Liver (tissue), 9 donors: ENCODE measurements around the gene C1orf53. TPM values are rescaled to one million over a fixed set of nuclear protein-coding genes. Genes with fewer than 3 reads are reported as not detected.

Experiments
- DNase-seq: peaks from one replicate; pipeline ENCODE4 v3.0.0-alpha.2; 2017; ENCODE audit warnings: low spot score
- H3K27ac ChIP-seq, 2 donors: one replicate each; pipeline ENCODE4 v1.7.0; 2013; ENCODE audit warnings: inconsistent platforms in 2 of 2, low read length in 2 of 2, control low read depth in 1 of 2, low read depth in 1 of 2, mild to moderate bottlenecking in 1 of 2
- H3K27me3 ChIP-seq, 4 donors: one replicate each; pipeline versions ENCODE4 v1.6.1 to v1.7.0; 2013; ENCODE audit warnings: low read length in 3 of 4, inconsistent platforms in 1 of 4, mild to moderate bottlenecking in 1 of 4, moderate library complexity in 1 of 4; ENCODE audit not compliant: control insufficient read depth in 4 of 4, insufficient read depth in 4 of 4
- H3K36me3 ChIP-seq, 4 donors: one replicate each; pipeline versions ENCODE4 v1.6.1 to v1.7.0; 2013; ENCODE audit warnings: low read length in 3 of 4, mild to moderate bottlenecking in 3 of 4, low read depth in 1 of 4, moderate library complexity in 1 of 4; ENCODE audit not compliant: control insufficient read depth in 4 of 4, insufficient read depth in 3 of 4
- H3K4me1 ChIP-seq, 4 donors: one replicate each; pipeline versions ENCODE4 v1.6.1 to v1.7.0; 2013; ENCODE audit warnings: low read length in 3 of 4, mild to moderate bottlenecking in 3 of 4, moderate library complexity in 1 of 4; ENCODE audit not compliant: control insufficient read depth in 4 of 4, insufficient read depth in 4 of 4
- H3K4me3 ChIP-seq, 3 donors: one replicate each; pipeline versions ENCODE4 v1.6.1 to v1.7.0; 2013; ENCODE audit warnings: low read length in 3 of 3, control low read depth in 1 of 3, low read depth in 1 of 3, mild to moderate bottlenecking in 1 of 3
- H3K9ac ChIP-seq, 2 donors: one replicate each; pipeline ENCODE4 v1.7.0; 2013; ENCODE audit warnings: low read length in 2 of 2, mild to moderate bottlenecking in 2 of 2, moderate library complexity in 2 of 2, control low read depth in 1 of 2, low read depth in 1 of 2
- H3K9me3 ChIP-seq, 4 donors: one replicate each; pipeline versions ENCODE4 v1.6.1 to v1.7.0; 2013; ENCODE audit warnings: low read length in 3 of 4; ENCODE audit not compliant: control insufficient read depth in 4 of 4
- EGR1 ChIP-seq, 2 donors: IDR thresholded peaks; 2 replicates each; pipeline ENCODE4 v1.6.1; 2016 to 2018; ENCODE audit warnings: antibody characterized with exemption in 2 of 2, low read depth in 2 of 2
- FOXA1 ChIP-seq: IDR thresholded peaks from 2 replicates; pipeline ENCODE4 v1.6.1; 2016; ENCODE audit warnings: antibody characterized with exemption
- FOXA2 ChIP-seq: IDR thresholded peaks from 2 replicates; pipeline ENCODE4 v1.6.1; 2016; ENCODE audit warnings: antibody characterized with exemption
- GABPA ChIP-seq, 2 donors: IDR thresholded peaks in 1 of 2; conservative IDR thresholded peaks in 1 of 2; 2 replicates each; pipeline ENCODE4 v1.6.1; 2016; ENCODE audit warnings: antibody characterized with exemption in 2 of 2, mild to moderate bottlenecking in 1 of 2, moderate library complexity in 1 of 2
- HNF4A ChIP-seq, 2 donors: conservative IDR thresholded peaks; 2 replicates each; pipeline ENCODE4 v1.6.1; 2016; ENCODE audit warnings: antibody characterized with exemption in 2 of 2, mild to moderate bottlenecking in 2 of 2
- JUND ChIP-seq, 2 donors: IDR thresholded peaks; 2 replicates each; pipeline ENCODE4 v1.6.1; 2016; ENCODE audit warnings: antibody characterized with exemption in 2 of 2
- RAD21 ChIP-seq, 2 donors: IDR thresholded peaks; 2 replicates each; pipeline ENCODE4 v1.6.1; 2016; ENCODE audit warnings: antibody characterized with exemption in 2 of 2, mild to moderate bottlenecking in 2 of 2
- RXRA ChIP-seq, 2 donors: IDR thresholded peaks; 2 replicates each; pipeline ENCODE4 v1.6.1; 2017 to 2018; ENCODE audit warnings: antibody characterized with exemption in 2 of 2, mild to moderate bottlenecking in 1 of 2
- SP1 ChIP-seq: IDR thresholded peaks from 2 replicates; pipeline ENCODE4 v1.6.1; 2018; ENCODE audit warnings: antibody characterized with exemption, mild to moderate bottlenecking
- TAF1 ChIP-seq: conservative IDR thresholded peaks from 2 replicates; pipeline ENCODE4 v1.6.1; 2016; ENCODE audit warnings: antibody characterized with exemption, mild to moderate bottlenecking
- YY1 ChIP-seq: IDR thresholded peaks from 2 replicates; pipeline ENCODE4 v1.6.1; 2016; ENCODE audit warnings: antibody characterized with exemption, mild to moderate bottlenecking
- WGBS: extraction: QIAGEN DNeasy Blood & Tissue Kit; methylation state at CpG from one replicate; pipeline ENCODE4 v1.1.7; 2013; 5-methylcytosine and 5-hydroxymethylcytosine counted together
- polyA plus RNA-seq, 2 donors: library from polyadenylated mRNA; stranded (reverse) in 1 of 2; unstranded in 1 of 2; fragments of 200-250 nt in 1 of 2; fragments of >200 nt in 1 of 2; fragmentation: Nextera tagmentation in 1 of 2; extraction: Ambion mirVana in 1 of 2; gene quantifications; one replicate each; pipeline versions ENCODE4 v1.2.1 to v1.2.3, GENCODE V29; 2013 to 2015
- total RNA-seq, 2 donors: library from RNA; depleted of rRNA; stranded (reverse); fragments of >200 nt; gene quantifications; one replicate each; pipeline ENCODE4 v1.2.3, GENCODE V29; 2014
- TF ChIP-seq, protein P1 (sequence below): IDR thresholded peaks from 2 replicates; pipeline ENCODE4 v1.6.1; 2016; ENCODE audit warnings: antibody characterized with exemption
- TF ChIP-seq, protein P2 (sequence below): IDR thresholded peaks from 2 replicates; pipeline ENCODE4 v1.6.1; 2016; ENCODE audit warnings: antibody characterized with exemption, mild to moderate bottlenecking
- TF ChIP-seq, protein P3 (sequence below): IDR thresholded peaks from 2 replicates; pipeline ENCODE4 v1.6.1; 2016; ENCODE audit warnings: antibody characterized with exemption
- TF ChIP-seq, protein P4 (sequence below): fragments of 150-350 bp; IDR thresholded peaks from 2 replicates; pipeline ENCODE4 v1.5.1; 2017; ENCODE audit warnings: improper control_type of control experiment, low read depth, low read length; ENCODE audit not compliant: missing input control
- TF ChIP-seq, protein P5 (sequence below): IDR thresholded peaks from 2 replicates; pipeline ENCODE4 v1.6.1; 2016; ENCODE audit warnings: antibody characterized with exemption
- donor health status: healthy.
- donor health status: healthy.
- donor health status: healthy.
- donor health status: healthy.
- donor health status: healthy.

C1orf53 gene
- total and polyA plus RNA-seq, 4 donors = 5.5 to 20.5 (median 9.5) TPM

DNA sequence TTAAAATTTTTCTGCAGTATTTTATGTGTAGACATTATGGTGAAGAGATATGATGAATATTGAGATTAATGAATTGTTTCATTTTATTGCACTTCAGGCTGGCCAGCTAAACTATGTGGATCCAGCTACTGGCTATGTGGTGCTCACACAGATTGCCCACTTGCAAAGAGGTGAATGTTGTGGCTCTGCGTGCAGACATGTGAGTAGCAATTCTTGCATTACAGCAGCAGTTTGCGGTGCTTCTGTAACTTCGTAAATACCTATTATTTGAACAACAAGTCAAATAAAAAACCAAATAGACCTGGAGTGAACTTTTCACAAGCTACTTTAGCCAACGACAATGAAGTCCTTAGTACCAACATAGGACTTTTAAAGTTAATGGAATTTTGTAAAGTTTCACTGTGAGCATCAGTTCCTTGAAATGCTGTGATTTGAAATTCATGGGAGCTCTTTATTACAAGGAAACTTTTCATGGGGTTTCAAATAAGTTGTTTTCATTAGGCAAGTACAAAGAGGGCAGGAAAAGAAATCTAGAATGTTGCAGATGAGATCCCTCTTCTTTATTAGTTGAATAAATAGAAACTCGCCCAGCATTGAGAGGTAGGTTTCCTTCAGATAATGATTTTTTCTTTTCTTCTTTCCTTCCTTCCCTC lies 3.4 kb downstream of the C1orf53 start:
- Histone ChIP-seq H3K9ac (no peak overlapping the region), H3K36me3 (no peaks in the 10 kb centered on the region), H3K27ac (no peak overlapping the region), H3K9me3 (no peaks in the 10 kb centered on the region), H3K4me3 (no peak overlapping the region), H3K27me3 (peaks cover 0 to 11% (median 7%) of the 10 kb centered on the region in 4 donors), H3K4me1 (peaks cover 0 to 28% (median 16%) of the 10 kb centered on the region in 4 donors)
- TF ChIP-seq JUND (IDR thresholded peaks at IDR 0.05) (no peak), EGR1 (IDR thresholded peaks at IDR 0.05; ENCODE audit: low read depth in 2 of 2) (no peak), RXRA (IDR thresholded peaks at IDR 0.05) (no peak), FOXA1 (no peak), RAD21 (IDR thresholded peaks at IDR 0.05) (no peak), FOXA2 (no peak), TAF1 (no peak), HNF4A (conservative IDR thresholded peaks at IDR 0.05) (no peak), GABPA (IDR thresholded peaks at IDR 0.05 in 1 of 2, conservative IDR thresholded peaks at IDR 0.05 in 1 of 2) (no peak), SP1 (no peak)
- TF ChIP-seq, protein P1, sequence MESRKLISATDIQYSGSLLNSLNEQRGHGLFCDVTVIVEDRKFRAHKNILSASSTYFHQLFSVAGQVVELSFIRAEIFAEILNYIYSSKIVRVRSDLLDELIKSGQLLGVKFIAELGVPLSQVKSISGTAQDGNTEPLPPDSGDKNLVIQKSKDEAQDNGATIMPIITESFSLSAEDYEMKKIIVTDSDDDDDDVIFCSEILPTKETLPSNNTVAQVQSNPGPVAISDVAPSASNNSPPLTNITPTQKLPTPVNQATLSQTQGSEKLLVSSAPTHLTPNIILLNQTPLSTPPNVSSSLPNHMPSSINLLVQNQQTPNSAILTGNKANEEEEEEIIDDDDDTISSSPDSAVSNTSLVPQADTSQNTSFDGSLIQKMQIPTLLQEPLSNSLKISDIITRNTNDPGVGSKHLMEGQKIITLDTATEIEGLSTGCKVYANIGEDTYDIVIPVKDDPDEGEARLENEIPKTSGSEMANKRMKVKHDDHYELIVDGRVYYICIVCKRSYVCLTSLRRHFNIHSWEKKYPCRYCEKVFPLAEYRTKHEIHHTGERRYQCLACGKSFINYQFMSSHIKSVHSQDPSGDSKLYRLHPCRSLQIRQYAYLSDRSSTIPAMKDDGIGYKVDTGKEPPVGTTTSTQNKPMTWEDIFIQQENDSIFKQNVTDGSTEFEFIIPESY = no peak
- TF ChIP-seq, protein P2, sequence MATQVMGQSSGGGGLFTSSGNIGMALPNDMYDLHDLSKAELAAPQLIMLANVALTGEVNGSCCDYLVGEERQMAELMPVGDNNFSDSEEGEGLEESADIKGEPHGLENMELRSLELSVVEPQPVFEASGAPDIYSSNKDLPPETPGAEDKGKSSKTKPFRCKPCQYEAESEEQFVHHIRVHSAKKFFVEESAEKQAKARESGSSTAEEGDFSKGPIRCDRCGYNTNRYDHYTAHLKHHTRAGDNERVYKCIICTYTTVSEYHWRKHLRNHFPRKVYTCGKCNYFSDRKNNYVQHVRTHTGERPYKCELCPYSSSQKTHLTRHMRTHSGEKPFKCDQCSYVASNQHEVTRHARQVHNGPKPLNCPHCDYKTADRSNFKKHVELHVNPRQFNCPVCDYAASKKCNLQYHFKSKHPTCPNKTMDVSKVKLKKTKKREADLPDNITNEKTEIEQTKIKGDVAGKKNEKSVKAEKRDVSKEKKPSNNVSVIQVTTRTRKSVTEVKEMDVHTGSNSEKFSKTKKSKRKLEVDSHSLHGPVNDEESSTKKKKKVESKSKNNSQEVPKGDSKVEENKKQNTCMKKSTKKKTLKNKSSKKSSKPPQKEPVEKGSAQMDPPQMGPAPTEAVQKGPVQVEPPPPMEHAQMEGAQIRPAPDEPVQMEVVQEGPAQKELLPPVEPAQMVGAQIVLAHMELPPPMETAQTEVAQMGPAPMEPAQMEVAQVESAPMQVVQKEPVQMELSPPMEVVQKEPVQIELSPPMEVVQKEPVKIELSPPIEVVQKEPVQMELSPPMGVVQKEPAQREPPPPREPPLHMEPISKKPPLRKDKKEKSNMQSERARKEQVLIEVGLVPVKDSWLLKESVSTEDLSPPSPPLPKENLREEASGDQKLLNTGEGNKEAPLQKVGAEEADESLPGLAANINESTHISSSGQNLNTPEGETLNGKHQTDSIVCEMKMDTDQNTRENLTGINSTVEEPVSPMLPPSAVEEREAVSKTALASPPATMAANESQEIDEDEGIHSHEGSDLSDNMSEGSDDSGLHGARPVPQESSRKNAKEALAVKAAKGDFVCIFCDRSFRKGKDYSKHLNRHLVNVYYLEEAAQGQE = no peak
- 24% methylated on average over 5 of the region's 5 CpGs for WGBS
- no peak for DNase-seq

DNA sequence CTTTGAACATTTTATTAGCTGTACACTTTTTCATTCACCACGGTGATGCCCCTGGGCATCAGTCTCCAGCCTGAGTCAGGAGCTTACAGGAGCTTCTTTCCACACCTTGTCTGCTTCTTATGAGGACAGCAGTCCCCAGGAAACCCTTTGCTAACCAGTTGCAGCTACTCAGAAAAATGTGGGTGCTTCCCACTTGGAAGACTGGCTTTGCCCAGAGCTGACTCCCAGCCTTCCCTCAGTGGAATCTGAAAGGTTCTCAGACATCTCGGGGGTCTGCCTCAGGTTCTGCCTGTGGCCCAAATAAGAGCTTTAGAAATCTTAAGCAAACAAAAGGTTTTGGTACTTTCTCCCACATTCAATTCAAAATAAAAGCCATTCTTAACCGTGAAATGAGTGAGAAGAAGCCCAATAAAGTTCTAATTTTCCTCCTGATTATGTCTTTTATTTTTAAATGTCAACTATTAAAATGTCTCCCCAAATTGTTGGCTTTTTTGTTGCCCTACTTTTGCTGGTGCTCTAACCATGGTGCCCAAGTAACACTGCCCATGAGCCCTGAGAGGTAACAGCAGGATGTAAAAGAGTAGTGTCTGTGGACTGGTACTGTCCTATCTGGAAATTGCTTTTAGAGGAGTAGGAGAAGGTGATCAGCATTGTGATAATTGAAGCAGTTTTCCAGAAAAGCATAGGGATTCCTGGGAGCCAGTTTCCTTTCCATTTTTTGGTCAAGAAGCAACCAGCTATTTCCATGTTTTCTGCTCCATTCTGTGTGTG lies 5.6 kb downstream of the C1orf53 start:
- Histone ChIP-seq H3K27ac (no peak overlapping the region), H3K9me3 (no peaks in the 10 kb centered on the region), H3K4me3 (no peak overlapping the region), H3K9ac (no peak overlapping the region), H3K4me1 (peaks cover 12 to 43% (median 31%) of the 10 kb centered on the region in 4 donors), H3K36me3 (no peaks in the 10 kb centered on the region), H3K27me3 (peaks cover 0 to 17% (median 11%) of the 10 kb centered on the region in 4 donors)
- 74% methylated on average over 3 of the region's 3 CpGs for WGBS
- no peak for DNase-seq
- TF ChIP-seq SP1 (no peak), GABPA (IDR thresholded peaks at IDR 0.05 in 1 of 2, conservative IDR thresholded peaks at IDR 0.05 in 1 of 2) (no peak), RAD21 (IDR thresholded peaks at IDR 0.05) (no peak), YY1 (no peak), RXRA (IDR thresholded peaks at IDR 0.05) (no peak), HNF4A (conservative IDR thresholded peaks at IDR 0.05) (no peak)
- TF ChIP-seq, protein P3, sequence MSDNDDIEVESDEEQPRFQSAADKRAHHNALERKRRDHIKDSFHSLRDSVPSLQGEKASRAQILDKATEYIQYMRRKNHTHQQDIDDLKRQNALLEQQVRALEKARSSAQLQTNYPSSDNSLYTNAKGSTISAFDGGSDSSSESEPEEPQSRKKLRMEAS = no peak
- TF ChIP-seq, protein P2 = no peak
- TF ChIP-seq, protein P4, sequence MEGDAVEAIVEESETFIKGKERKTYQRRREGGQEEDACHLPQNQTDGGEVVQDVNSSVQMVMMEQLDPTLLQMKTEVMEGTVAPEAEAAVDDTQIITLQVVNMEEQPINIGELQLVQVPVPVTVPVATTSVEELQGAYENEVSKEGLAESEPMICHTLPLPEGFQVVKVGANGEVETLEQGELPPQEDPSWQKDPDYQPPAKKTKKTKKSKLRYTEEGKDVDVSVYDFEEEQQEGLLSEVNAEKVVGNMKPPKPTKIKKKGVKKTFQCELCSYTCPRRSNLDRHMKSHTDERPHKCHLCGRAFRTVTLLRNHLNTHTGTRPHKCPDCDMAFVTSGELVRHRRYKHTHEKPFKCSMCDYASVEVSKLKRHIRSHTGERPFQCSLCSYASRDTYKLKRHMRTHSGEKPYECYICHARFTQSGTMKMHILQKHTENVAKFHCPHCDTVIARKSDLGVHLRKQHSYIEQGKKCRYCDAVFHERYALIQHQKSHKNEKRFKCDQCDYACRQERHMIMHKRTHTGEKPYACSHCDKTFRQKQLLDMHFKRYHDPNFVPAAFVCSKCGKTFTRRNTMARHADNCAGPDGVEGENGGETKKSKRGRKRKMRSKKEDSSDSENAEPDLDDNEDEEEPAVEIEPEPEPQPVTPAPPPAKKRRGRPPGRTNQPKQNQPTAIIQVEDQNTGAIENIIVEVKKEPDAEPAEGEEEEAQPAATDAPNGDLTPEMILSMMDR = no peak
- TF ChIP-seq, protein P1 = no peak
- TF ChIP-seq, protein P5, sequence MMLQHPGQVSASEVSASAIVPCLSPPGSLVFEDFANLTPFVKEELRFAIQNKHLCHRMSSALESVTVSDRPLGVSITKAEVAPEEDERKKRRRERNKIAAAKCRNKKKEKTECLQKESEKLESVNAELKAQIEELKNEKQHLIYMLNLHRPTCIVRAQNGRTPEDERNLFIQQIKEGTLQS = no peak
